Activated naive CD4-positive, alpha-beta T cell treated with anti-CD3 and anti-CD28 coated beads for 36 hours (primary cell): ENCODE measurements around the gene NUP88. TPM values are rescaled to one million over a fixed set of nuclear protein-coding genes. Genes with fewer than 3 reads are reported as not detected.

Experiments
- CTCF ChIA-PET: fragments of 350-600 bp; sonication (Branson Sonifier 250); formaldehyde crosslinking; loops from one replicate; lab custom pipeline; 2021; ENCODE audit warnings: antibody characterized with exemption; lab: Charles Lee
- DNase-seq: peaks from one replicate; pipeline ENCODE4 v3.0.0-alpha.2; 2020
- H3K27ac Mint-ChIP-seq: one replicate; pipeline ENCODE4 v1.8.0; 2021; ENCODE audit warnings: mild to moderate bottlenecking, mixed read lengths
- H3K27me3 Mint-ChIP-seq: one replicate; pipeline ENCODE4 v1.8.0; 2021; ENCODE audit warnings: low read depth, mixed read lengths
- H3K36me3 Mint-ChIP-seq: one replicate; pipeline ENCODE4 v1.8.0; 2021; ENCODE audit warnings: low read depth, mixed read lengths
- H3K4me1 Mint-ChIP-seq: one replicate; pipeline ENCODE4 v1.8.0; 2021; ENCODE audit warnings: low read depth, mixed read lengths
- H3K4me3 Mint-ChIP-seq: one replicate; pipeline ENCODE4 v1.8.0; 2021; ENCODE audit warnings: mild to moderate bottlenecking, moderate library complexity, mixed read lengths
- H3K9me3 Mint-ChIP-seq: one replicate; pipeline ENCODE4 v1.8.0; 2021; ENCODE audit warnings: mixed read lengths
- intact Hi-C: fragments of 100-400 bp; cut with micrococcal nuclease; formaldehyde crosslinking; loops from one replicate; pipeline ENCODE4 v1.15.1; 2023
- total RNA-seq, 2 experiments: library from RNA; stranded (reverse); gene quantifications; one replicate each; pipeline ENCODE4 v1.2.3, GENCODE V29; 2021

The NUP88 gene
- total RNA-seq, 2 experiments from 2014 or later: 115 to 131 TPM

DNA sequence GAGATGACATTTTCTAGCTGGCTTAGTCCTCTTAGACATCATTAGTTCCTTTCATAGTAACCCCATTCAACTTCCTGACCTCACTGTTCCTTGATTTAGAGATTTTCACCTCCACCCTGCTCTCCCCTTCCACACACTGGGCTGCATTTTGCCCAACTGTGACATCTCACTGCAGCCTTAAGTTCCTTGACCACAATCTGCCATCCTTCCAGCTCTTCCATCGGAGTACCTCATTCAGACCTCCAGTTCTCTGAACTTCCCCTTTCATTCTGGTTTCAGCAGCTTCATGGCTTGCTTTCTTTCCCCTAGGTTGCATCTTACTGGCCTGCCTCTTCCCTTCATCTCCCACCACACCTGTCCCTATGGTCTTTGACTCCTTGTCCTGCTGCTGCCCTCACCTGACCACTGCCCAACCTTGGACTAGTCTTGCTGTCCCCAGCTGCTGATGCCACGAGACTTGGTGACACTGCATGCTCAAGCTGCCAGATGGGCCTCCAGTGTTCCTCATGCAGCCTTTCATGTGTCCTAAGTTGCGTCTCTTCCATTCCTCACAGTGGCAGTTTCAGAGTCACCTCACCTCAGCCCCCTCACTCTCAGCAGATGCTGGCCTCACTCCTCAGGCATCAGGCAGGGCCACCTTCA, 40.8 kb downstream of the NUP88 start:
- Mint-ChIP-seq H3K27ac (peak overlapping the region; percentile 8), H3K9me3 (no peaks in the 10 kb centered on the region), H3K4me3 (no peak overlapping the region), H3K4me1 (peaks cover 2% of the 10 kb centered on the region), H3K36me3 (peaks cover 36% of the 10 kb centered on the region), H3K27me3 (no peaks in the 10 kb centered on the region)
- intact Hi-C loops: loop anchor here (5.0 kb wide), 1 partner anchor 131 kb away; no protein-coding TSS in a partner anchor
- DNase-seq: no peak
- CTCF ChIA-PET: interaction anchor here (0.8 kb wide), 1 partner anchor 130 kb away, joined by 4 read pairs; no protein-coding TSS in a partner anchor

GRCh38 chr17:5373112-5373511, 46.4 kb downstream of the NUP88 start:
- no peak for DNase-seq
- Mint-ChIP-seq H3K27me3 (no peaks in the 10 kb centered on the region), H3K4me3 (no peak overlapping the region), H3K9me3 (no peaks in the 10 kb centered on the region), H3K4me1 (no peaks in the 10 kb centered on the region), H3K27ac (peak overlapping the region; percentile 56), H3K36me3 (peaks cover 19% of the 10 kb centered on the region)
- intact Hi-C loops: no loop called here
- CTCF ChIA-PET: interaction anchor here (1.2 to 1.4 kb wide), 2 partner anchors 66 to 171 kb away, joined by 3 to 5 read pairs; no protein-coding TSS in a partner anchor

- Mint-ChIP-seq H3K4me3 (no peak overlapping the region), H3K27me3 (no peaks in the 10 kb centered on the region), H3K4me1 (no peaks in the 10 kb centered on the region), H3K27ac (no peak overlapping the region), H3K36me3 (peaks cover 16% of the 10 kb centered on the region), H3K9me3 (no peaks in the 10 kb centered on the region)
- DNase-seq: no peak
- intact Hi-C loops: no loop called here
- CTCF ChIA-PET: no interaction called here
Observed at GRCh38 chr17:5370411-5370810, 49.1 kb downstream of the NUP88 start.

GRCh38 chr17:5365831-5366230, 53.6 kb downstream of the NUP88 start:
- H3K27ac Mint-ChIP-seq: no peak overlapping the region
- H3K9me3 Mint-ChIP-seq: no peaks in the 10 kb centered on the region
- no peaks in the 10 kb centered on the region for H3K27me3 Mint-ChIP-seq
- intact Hi-C loops: no loop called here
- no peak for DNase-seq
- no peaks in the 10 kb centered on the region for H3K4me1 Mint-ChIP-seq
- no peak overlapping the region for H3K4me3 Mint-ChIP-seq
- peaks cover 12% of the 10 kb centered on the region for H3K36me3 Mint-ChIP-seq
- CTCF ChIA-PET: no interaction called here

DNA sequence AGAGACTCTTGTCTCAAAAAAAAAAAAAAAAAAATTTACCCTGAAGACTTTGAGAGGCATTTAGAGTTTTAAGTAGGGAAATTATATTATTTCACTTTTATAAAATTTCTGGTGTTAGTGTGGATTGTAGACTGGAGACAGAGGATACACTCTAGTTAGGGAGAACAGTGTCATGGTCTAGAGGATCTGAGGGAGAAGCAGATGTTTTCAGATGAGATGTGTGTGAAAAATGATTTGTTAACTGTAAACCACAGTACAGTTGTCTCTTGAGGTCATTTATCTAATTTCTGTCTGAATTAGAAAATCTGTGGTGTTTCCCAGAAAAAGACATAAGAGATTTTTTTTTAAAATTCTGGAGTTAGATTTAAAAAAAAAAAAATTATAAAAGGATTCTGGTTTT, 54.8 kb downstream of the NUP88 start:
- CTCF ChIA-PET: no interaction called here
- Mint-ChIP-seq H3K9me3 (no peaks in the 10 kb centered on the region), H3K4me3 (no peak overlapping the region), H3K27me3 (no peaks in the 10 kb centered on the region), H3K27ac (peak overlapping the region; percentile 30), H3K4me1 (no peaks in the 10 kb centered on the region), H3K36me3 (peaks cover 12% of the 10 kb centered on the region)
- no peak for DNase-seq
- intact Hi-C loops: no loop called here

GRCh38 chr17:5364156-5364555, 55.3 kb downstream of the NUP88 start:
- peaks cover 11% of the 10 kb centered on the region for H3K36me3 Mint-ChIP-seq
- intact Hi-C loops: no loop called here
- DNase-seq: no peak
- no peaks in the 10 kb centered on the region for H3K4me1 Mint-ChIP-seq
- H3K4me3 Mint-ChIP-seq: no peak overlapping the region
- H3K27me3 Mint-ChIP-seq: no peaks in the 10 kb centered on the region
- no peaks in the 10 kb centered on the region for H3K9me3 Mint-ChIP-seq
- H3K27ac Mint-ChIP-seq: no peak overlapping the region
- CTCF ChIA-PET: interaction anchor here (0.6 kb wide), 1 partner anchor 127 kb away, joined by 6 read pairs; no protein-coding TSS in a partner anchor

DNA sequence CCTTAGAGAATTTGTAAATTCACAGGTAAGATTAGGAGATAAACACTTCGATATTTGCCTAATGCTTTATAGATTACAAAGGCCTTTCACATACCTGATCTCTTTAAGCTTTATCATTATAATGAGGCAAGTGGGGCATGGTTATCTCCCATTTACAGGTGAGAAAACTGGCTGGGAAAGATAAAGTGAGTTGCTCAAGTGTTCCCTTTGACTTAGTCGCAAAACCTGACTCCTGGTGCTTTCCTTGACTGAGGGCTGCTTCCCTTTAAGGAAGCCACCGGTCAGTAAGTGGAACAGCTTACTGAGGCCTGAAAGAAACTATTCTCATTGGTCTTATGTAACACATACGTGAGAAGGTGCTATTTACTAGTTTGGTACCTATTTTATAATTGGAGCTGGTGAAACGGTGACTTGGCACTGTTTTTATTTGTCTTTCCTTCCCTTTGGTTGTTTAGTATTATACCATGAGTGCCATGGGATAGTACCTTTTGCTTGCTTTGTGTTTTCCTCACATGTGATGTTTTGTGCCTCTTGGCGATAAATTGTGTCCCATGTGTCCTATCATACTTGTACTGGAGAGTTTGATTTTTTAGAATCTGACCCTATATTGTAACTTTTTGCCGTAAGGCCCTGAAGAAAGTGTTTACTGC, 57.2 kb downstream of the NUP88 start:
- CTCF ChIA-PET: interaction anchor here (0.8 kb wide), 1 partner anchor 104 kb away, joined by 3 read pairs; no protein-coding TSS in a partner anchor
- H3K36me3 Mint-ChIP-seq: peaks cover 8% of the 10 kb centered on the region
- no peak overlapping the region for H3K27ac Mint-ChIP-seq
- H3K4me1 Mint-ChIP-seq: no peaks in the 10 kb centered on the region
- no peaks in the 10 kb centered on the region for H3K27me3 Mint-ChIP-seq
- intact Hi-C loops: no loop called here
- H3K4me3 Mint-ChIP-seq: no peak overlapping the region
- no peaks in the 10 kb centered on the region for H3K9me3 Mint-ChIP-seq
- DNase-seq: no peak

GRCh38 chr17:5361426-5361825, 58.0 kb downstream of the NUP88 start:
- H3K27me3 Mint-ChIP-seq: no peaks in the 10 kb centered on the region
- no peaks in the 10 kb centered on the region for H3K4me1 Mint-ChIP-seq
- CTCF ChIA-PET: interaction anchor here (0.8 kb wide), 1 partner anchor 105 kb away, joined by 3 read pairs; no protein-coding TSS in a partner anchor
- no peak overlapping the region for H3K4me3 Mint-ChIP-seq
- intact Hi-C loops: no loop called here
- H3K27ac Mint-ChIP-seq: no peak overlapping the region
- no peak for DNase-seq
- H3K9me3 Mint-ChIP-seq: no peaks in the 10 kb centered on the region
- peaks cover 8% of the 10 kb centered on the region for H3K36me3 Mint-ChIP-seq

DNA sequence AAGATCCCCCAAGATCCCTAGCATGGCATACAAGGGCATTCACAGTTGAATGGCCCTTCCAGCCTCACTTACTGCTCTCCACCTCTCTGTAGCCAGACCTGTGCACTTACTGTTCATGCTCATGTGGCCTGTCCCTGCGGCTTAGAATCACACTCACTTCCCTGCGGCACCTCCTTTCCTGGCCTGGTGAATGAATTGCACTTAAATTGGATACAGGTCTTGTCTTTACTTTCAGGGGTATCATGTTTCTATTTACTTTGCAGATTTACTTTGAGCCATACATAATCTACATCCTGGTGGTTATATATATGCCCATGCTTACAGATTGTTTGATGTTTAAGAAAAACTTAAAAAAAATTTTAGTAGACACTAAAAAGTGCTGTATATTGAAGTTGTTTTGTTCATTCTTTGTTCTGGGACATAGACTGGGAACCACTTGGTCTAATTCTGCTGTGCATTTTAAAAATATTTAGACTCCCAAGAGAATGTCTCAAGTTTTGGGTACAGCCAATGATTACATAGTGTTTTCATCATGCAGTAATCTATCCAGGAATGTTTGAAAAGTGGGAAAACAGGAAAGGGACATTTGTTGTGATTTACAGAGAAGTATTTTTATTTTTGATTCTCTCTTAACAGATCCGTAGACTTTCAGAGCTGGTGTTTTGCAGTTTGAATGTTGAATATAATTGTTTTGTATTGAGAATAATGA, 63.9 kb downstream of the NUP88 start:
- Mint-ChIP-seq H3K36me3 (peaks cover 12% of the 10 kb centered on the region), H3K9me3 (no peaks in the 10 kb centered on the region), H3K4me1 (no peaks in the 10 kb centered on the region), H3K4me3 (no peak overlapping the region), H3K27ac (no peak overlapping the region), H3K27me3 (no peaks in the 10 kb centered on the region)
- DNase-seq: no peak
- CTCF ChIA-PET: no interaction called here
- intact Hi-C loops: no loop called here

GRCh38 chr17:5354886-5355415, 64.5 kb downstream of the NUP88 start:
- Mint-ChIP-seq H3K4me3 (no peak overlapping the region), H3K4me1 (no peaks in the 10 kb centered on the region), H3K27me3 (no peaks in the 10 kb centered on the region), H3K27ac (no peak overlapping the region), H3K36me3 (peaks cover 11% of the 10 kb centered on the region), H3K9me3 (no peaks in the 10 kb centered on the region)
- no peak for DNase-seq
- CTCF ChIA-PET: no interaction called here
- intact Hi-C loops: no loop called here

GRCh38 chr17:5354310-5354709, 65.2 kb downstream of the NUP88 start:
- no peak overlapping the region for H3K27ac Mint-ChIP-seq
- H3K9me3 Mint-ChIP-seq: no peaks in the 10 kb centered on the region
- no peaks in the 10 kb centered on the region for H3K27me3 Mint-ChIP-seq
- no peak for DNase-seq
- CTCF ChIA-PET: no interaction called here
- H3K4me3 Mint-ChIP-seq: no peak overlapping the region
- intact Hi-C loops: no loop called here
- peaks cover 11% of the 10 kb centered on the region for H3K36me3 Mint-ChIP-seq
- no peaks in the 10 kb centered on the region for H3K4me1 Mint-ChIP-seq

DNA sequence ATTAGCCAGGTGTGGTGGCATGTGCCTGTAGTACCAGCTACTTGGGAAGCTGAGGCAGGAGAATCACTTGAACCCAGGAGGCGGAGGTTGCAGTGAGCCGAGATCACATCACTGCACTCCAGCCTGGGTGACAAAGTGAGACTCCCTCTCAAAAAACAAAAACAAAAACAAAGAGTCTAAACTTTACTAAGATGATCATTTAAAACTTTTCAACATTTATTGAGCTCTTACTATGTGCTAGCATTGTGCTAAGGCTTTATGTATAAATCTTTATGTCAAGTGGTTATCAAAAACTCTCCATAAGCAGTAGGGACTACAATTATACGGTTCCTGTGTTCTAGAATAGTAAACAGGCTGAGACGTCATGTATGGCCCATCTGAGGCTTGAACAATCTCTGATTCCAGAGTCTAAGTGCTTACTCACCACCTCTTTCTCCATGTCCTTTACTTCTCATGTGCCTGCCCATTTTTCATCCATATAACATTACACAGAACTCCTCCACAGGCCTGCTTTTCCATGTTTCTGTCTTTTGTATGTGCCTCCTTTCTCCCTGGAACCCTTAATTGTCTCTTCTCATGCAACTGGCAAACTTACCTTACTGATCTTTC, 66.7 kb downstream of the NUP88 start:
- Mint-ChIP-seq H3K36me3 (peaks cover 14% of the 10 kb centered on the region), H3K27ac (no peak overlapping the region), H3K4me3 (no peak overlapping the region), H3K27me3 (no peaks in the 10 kb centered on the region), H3K9me3 (no peaks in the 10 kb centered on the region), H3K4me1 (no peaks in the 10 kb centered on the region)
- CTCF ChIA-PET: no interaction called here
- intact Hi-C loops: no loop called here
- no peak for DNase-seq
